Endothelial cell of umbilical vein (primary cell): ENCODE results near the gene PLCG2.

Experiments
- EZH2 ChIP-seq: IDR thresholded peaks from 2 replicates; pipeline ENCODE4 v1.6.1; 2012; ENCODE audit warnings: borderline replicate concordance, low read depth, mild to moderate bottlenecking, moderate library complexity, low read length, inconsistent platforms; ENCODE audit not compliant: severe bottlenecking
- GATA2 ChIP-seq: IDR thresholded peaks from 2 replicates; pipeline ENCODE4 v1.7.0; 2011; ENCODE audit warnings: low read depth, mild to moderate bottlenecking, moderate library complexity, mixed read lengths, low read length; ENCODE audit not compliant: insufficient read length, insufficient read depth
- POLR2A ChIP-seq: IDR thresholded peaks from 2 replicates; pipeline ENCODE4 v1.6.1; 2012; ENCODE audit warnings: low read depth, mild to moderate bottlenecking, control low read depth, low read length
- POLR2AphosphoS5 ChIP-seq: IDR thresholded peaks from 2 replicates; pipeline ENCODE4 v1.6.1; 2012; ENCODE audit warnings: low read depth, mild to moderate bottlenecking, control low read depth, low read length, moderate library complexity; ENCODE audit not compliant: insufficient read depth
- TF ChIP-seq, protein P1 (sequence below), 2 donors: IDR thresholded peaks; 1 replicate in 1 of 2; 2 replicates in 1 of 2; pipeline ENCODE4 v1.5.1; 2011; ENCODE audit warnings: low read length in 2 of 2, mild to moderate bottlenecking in 2 of 2, moderate library complexity in 2 of 2, control low read depth in 1 of 2, inconsistent platforms in 1 of 2, low read depth in 1 of 2; ENCODE audit not compliant: insufficient read depth in 1 of 2; ENCODE audit errors: extremely low read depth in 1 of 2
- TF ChIP-seq, protein P2 (sequence below): IDR thresholded peaks from 2 replicates; pipeline ENCODE4 v1.6.1; 2011; ENCODE audit not compliant: insufficient read depth, insufficient read length

DNA sequence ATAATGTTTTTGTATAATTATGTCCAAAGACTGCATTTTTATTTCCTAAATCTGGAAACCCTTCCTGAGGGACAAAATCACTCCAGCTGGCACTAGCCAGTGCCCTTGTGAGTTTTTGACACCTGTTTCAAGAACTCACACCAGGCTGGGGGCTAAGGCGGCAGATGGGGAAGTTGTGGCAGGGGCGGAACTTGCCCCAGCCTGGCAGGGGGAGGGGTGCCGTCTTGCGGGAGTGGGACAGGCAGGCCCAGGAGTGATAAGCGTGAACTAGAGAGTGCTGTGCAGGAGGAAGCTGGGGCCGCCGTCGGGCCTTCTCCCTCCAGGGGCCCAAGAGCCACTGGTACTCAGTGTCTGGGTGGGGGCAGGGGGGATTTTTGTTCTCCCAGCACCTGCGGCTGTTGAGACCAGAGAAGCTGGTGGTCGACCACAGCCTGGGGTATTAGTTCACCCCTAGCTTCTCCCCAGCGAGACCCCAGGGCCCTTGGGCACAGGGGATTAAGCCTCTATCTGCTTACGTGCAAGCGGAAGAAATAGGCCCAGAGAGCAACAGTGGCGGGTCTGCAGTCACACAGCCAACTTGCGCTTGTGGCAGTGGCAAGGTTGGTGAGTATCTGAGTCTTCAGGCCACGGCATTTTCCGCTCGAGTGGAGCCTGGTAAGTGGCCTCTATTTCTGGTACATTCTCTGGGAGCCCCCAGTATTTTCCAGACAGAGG, 40.2 kb upstream of the PLCG2 start:
- TF ChIP-seq GATA2 (no peak), POLR2A (no peak), EZH2 (no peak), POLR2AphosphoS5 (no peak)
- TF ChIP-seq, protein P1, sequence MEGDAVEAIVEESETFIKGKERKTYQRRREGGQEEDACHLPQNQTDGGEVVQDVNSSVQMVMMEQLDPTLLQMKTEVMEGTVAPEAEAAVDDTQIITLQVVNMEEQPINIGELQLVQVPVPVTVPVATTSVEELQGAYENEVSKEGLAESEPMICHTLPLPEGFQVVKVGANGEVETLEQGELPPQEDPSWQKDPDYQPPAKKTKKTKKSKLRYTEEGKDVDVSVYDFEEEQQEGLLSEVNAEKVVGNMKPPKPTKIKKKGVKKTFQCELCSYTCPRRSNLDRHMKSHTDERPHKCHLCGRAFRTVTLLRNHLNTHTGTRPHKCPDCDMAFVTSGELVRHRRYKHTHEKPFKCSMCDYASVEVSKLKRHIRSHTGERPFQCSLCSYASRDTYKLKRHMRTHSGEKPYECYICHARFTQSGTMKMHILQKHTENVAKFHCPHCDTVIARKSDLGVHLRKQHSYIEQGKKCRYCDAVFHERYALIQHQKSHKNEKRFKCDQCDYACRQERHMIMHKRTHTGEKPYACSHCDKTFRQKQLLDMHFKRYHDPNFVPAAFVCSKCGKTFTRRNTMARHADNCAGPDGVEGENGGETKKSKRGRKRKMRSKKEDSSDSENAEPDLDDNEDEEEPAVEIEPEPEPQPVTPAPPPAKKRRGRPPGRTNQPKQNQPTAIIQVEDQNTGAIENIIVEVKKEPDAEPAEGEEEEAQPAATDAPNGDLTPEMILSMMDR (IDR thresholded peaks at IDR 0.05; ENCODE audit: extremely low read depth in 1 of 2, insufficient read depth in 1 of 2, low read depth in 1 of 2, low read length in 2 of 2), result no peak
- TF ChIP-seq, protein P2, sequence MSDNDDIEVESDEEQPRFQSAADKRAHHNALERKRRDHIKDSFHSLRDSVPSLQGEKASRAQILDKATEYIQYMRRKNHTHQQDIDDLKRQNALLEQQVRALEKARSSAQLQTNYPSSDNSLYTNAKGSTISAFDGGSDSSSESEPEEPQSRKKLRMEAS, result no peak
